Measurements from ENCODE around the gene DPP4.

Gene DPP4

GRCh38 chr2:162038725-162039124 lies 35.3 kb downstream of the DPP4 start:
- ChIA-PET CTCF (no interaction called here), POLR2A (ENCODE audit: low non-redundant PET) (no interaction called here)
- DNase-seq (ENCODE audit: low spot score): no peak
- H3K27ac ChIP-seq: no peak overlapping the region
- TF ChIP-seq CTCF (conservative IDR thresholded peaks at IDR 0.05; ENCODE audit: low read depth): no peak

GRCh38 chr2:162037886-162038285 lies 36.1 kb downstream of the DPP4 start:
- POLR2A ChIA-PET (ENCODE audit: low non-redundant PET): no interaction called here
- no peak for DNase-seq (ENCODE audit: low spot score)
- TF ChIP-seq CTCF (conservative IDR thresholded peaks at IDR 0.05; ENCODE audit: low read depth): no peak
- H3K27ac ChIP-seq: no peak overlapping the region
- CTCF ChIA-PET: interaction anchor here (0.7 kb wide), 1 partner anchor 843 kb away, joined by 3 read pairs; no protein-coding TSS in a partner anchor

GRCh38 chr2:162037028-162037795 lies 36.8 kb downstream of the DPP4 start:
- no peak for TF ChIP-seq CTCF (conservative IDR thresholded peaks at IDR 0.05; ENCODE audit: low read depth)
- POLR2A ChIA-PET (ENCODE audit: low non-redundant PET): no interaction called here
- H3K27ac ChIP-seq: no peak overlapping the region
- DNase-seq (ENCODE audit: low spot score): no peak
- CTCF ChIA-PET: interaction anchor here (0.6 kb wide), 2 partner anchors 135 to 197 kb away, joined by 3 read pairs; no protein-coding TSS in a partner anchor

- no peak for DNase-seq (ENCODE audit: low spot score)
- CTCF ChIA-PET: no interaction called here
- TF ChIP-seq CTCF (conservative IDR thresholded peaks at IDR 0.05; ENCODE audit: low read depth): no peak
- POLR2A ChIA-PET (ENCODE audit: low non-redundant PET): no interaction called here
- no peak overlapping the region for H3K27ac ChIP-seq
Measured at GRCh38 chr2:162035981-162036380, 38.0 kb downstream of the DPP4 start.

- no peak for TF ChIP-seq CTCF (conservative IDR thresholded peaks at IDR 0.05; ENCODE audit: low read depth)
- POLR2A ChIA-PET (ENCODE audit: low non-redundant PET): no interaction called here
- CTCF ChIA-PET: no interaction called here
- no peak for DNase-seq (ENCODE audit: low spot score)
- H3K27ac ChIP-seq: peak overlapping the region; percentile 43
Measured at GRCh38 chr2:162030363-162031190, 43.4 kb downstream of the DPP4 start.

GRCh38 chr2:162029287-162029901 lies 44.6 kb downstream of the DPP4 start:
- peak; percentile 90 for DNase-seq (ENCODE audit: low spot score)
- CTCF ChIA-PET: no interaction called here
- TF ChIP-seq CTCF (conservative IDR thresholded peaks at IDR 0.05; ENCODE audit: low read depth): no peak

More at GRCh38 chr2:162029287-162029901, 44.6 kb downstream of the DPP4 start:
- POLR2A ChIA-PET (ENCODE audit: low non-redundant PET): no interaction called here
- H3K27ac ChIP-seq: peak overlapping the region; percentile 93
